Activated T-cell treated with anti-CD3 and anti-CD28 coated beads, Interleukin-2, amount 50 U/mL, for 4 hours (primary cell): ENCODE data around the gene SBF2. TPM values are rescaled to one million over a fixed set of nuclear protein-coding genes. Genes with fewer than 3 reads are reported as not detected.
"Not testable (repeated sequence)": the region's sequence is repeated elsewhere in the genome, so short reads cannot be mapped to it uniquely, and the experiment has no call there.

Source experiments
- ATAC-seq, 2 donors: fragments of 200-7000 bp; cut with Tn5 transposase; one replicate each; pipeline ENCODE4 v1.10.0; 2021
- DNase-seq: peaks from one replicate; pipeline ENCODE4 v3.0.0-alpha.2; 2020
- H3K27me3 Mint-ChIP-seq: one replicate; pipeline ENCODE4 v1.8.0; 2021; ENCODE audit warnings: low read depth, mixed read lengths
- H3K36me3 Mint-ChIP-seq: one replicate; pipeline ENCODE4 v1.8.0; 2022; ENCODE audit warnings: mixed read lengths; ENCODE audit not compliant: insufficient read depth
- H3K4me1 Mint-ChIP-seq: one replicate; pipeline ENCODE4 v1.8.0; 2021; ENCODE audit warnings: low read depth, mixed read lengths
- H3K4me3 Mint-ChIP-seq: one replicate; pipeline ENCODE4 v1.8.0; 2021; ENCODE audit warnings: mild to moderate bottlenecking, moderate library complexity, mixed read lengths
- H3K9me3 Mint-ChIP-seq: one replicate; pipeline ENCODE4 v1.8.0; 2021; ENCODE audit warnings: mixed read lengths
- total RNA-seq, 3 donors: library from RNA; stranded (reverse); gene quantifications; one replicate each; pipeline ENCODE4 v1.2.1, GENCODE V29; 2021

The SBF2 gene
- total RNA-seq, 3 donors from 2014 or later: 3.0 to 6.9 (median 3.5) TPM

GRCh38 chr11:10162222-10162621, 131.8 kb downstream of the SBF2 start:
- Mint-ChIP-seq H3K4me3 (no peak overlapping the region), H3K27me3 (no peaks in the 10 kb centered on the region)
- no peak for ATAC-seq

GRCh38 chr11:10160350-10160749, 133.7 kb downstream of the SBF2 start:
- ATAC-seq: no peak
- H3K4me1 Mint-ChIP-seq: peaks cover 3% of the 10 kb centered on the region
- no peak for DNase-seq
- no peaks in the 10 kb centered on the region for H3K27me3 Mint-ChIP-seq
- no peak overlapping the region for H3K4me3 Mint-ChIP-seq
- H3K36me3 Mint-ChIP-seq: peaks cover 3% of the 10 kb centered on the region
- peaks cover 15% of the 10 kb centered on the region for H3K9me3 Mint-ChIP-seq

More at GRCh38 chr11:10162222-10162621, 131.8 kb downstream of the SBF2 start:
- no peak for DNase-seq
- H3K4me1 Mint-ChIP-seq: peaks cover 3% of the 10 kb centered on the region
- H3K36me3 Mint-ChIP-seq: peaks cover 3% of the 10 kb centered on the region
- H3K9me3 Mint-ChIP-seq: peaks cover 12% of the 10 kb centered on the region

- no peak overlapping the region for H3K4me3 Mint-ChIP-seq
- no peak for ATAC-seq
- no peak for DNase-seq
- peaks cover 3% of the 10 kb centered on the region for H3K4me1 Mint-ChIP-seq
- H3K27me3 Mint-ChIP-seq: no peaks in the 10 kb centered on the region
- peaks cover 3% of the 10 kb centered on the region for H3K36me3 Mint-ChIP-seq
- peaks cover 15% of the 10 kb centered on the region for H3K9me3 Mint-ChIP-seq
Observed at GRCh38 chr11:10158461-10158860, 135.6 kb downstream of the SBF2 start.

- Mint-ChIP-seq H3K4me1 (peaks cover 2% of the 10 kb centered on the region), H3K9me3 (peaks cover 15% of the 10 kb centered on the region), H3K27me3 (no peaks in the 10 kb centered on the region), H3K36me3 (peaks cover 3% of the 10 kb centered on the region), H3K4me3 (no peak overlapping the region)
- ATAC-seq (no peak), DNase-seq (no peak)
Observed at GRCh38 chr11:10155793-10156490, 138.1 kb downstream of the SBF2 start.

- Mint-ChIP-seq H3K36me3 (peaks cover 4% of the 10 kb centered on the region), H3K4me1 (no peaks in the 10 kb centered on the region), H3K4me3 (no peak overlapping the region), H3K9me3 (peaks cover 6% of the 10 kb centered on the region), H3K27me3 (no peaks in the 10 kb centered on the region)
- ATAC-seq (no peak), DNase-seq (no peak)
Observed at GRCh38 chr11:10150800-10151199, 143.2 kb downstream of the SBF2 start.

GRCh38 chr11:10149553-10149952, 144.5 kb downstream of the SBF2 start:
- no peak overlapping the region for H3K4me3 Mint-ChIP-seq
- no peaks in the 10 kb centered on the region for H3K4me1 Mint-ChIP-seq
- no peaks in the 10 kb centered on the region for H3K27me3 Mint-ChIP-seq
- DNase-seq: no peak
- H3K9me3 Mint-ChIP-seq: peaks cover 6% of the 10 kb centered on the region
- ATAC-seq: no peak
- H3K36me3 Mint-ChIP-seq: peaks cover 4% of the 10 kb centered on the region

- DNase-seq (no peak), ATAC-seq (no peak)
- Mint-ChIP-seq H3K27me3 (no peaks in the 10 kb centered on the region), H3K36me3 (peaks cover 4% of the 10 kb centered on the region), H3K9me3 (peaks cover 6% of the 10 kb centered on the region), H3K4me3 (no peak overlapping the region), H3K4me1 (no peaks in the 10 kb centered on the region)
Observed at GRCh38 chr11:10147195-10147594, 146.8 kb downstream of the SBF2 start.

- DNase-seq (no peak), ATAC-seq (no peak)
- Mint-ChIP-seq H3K27me3 (no peaks in the 10 kb centered on the region), H3K4me1 (no peaks in the 10 kb centered on the region), H3K36me3 (peaks cover 4% of the 10 kb centered on the region), H3K9me3 (peaks cover 6% of the 10 kb centered on the region), H3K4me3 (no peak overlapping the region)
Observed at GRCh38 chr11:10144954-10145353, 149.1 kb downstream of the SBF2 start.

- peaks cover 10% of the 10 kb centered on the region for H3K9me3 Mint-ChIP-seq
- ATAC-seq (no peak), DNase-seq (no peak)
- no peaks in the 10 kb centered on the region for H3K27me3 Mint-ChIP-seq
- peaks cover 10% of the 10 kb centered on the region for H3K36me3 Mint-ChIP-seq
- no peaks in the 10 kb centered on the region for H3K4me1 Mint-ChIP-seq
- H3K4me3 Mint-ChIP-seq: no peak overlapping the region
Observed at GRCh38 chr11:10139656-10140055, 154.4 kb downstream of the SBF2 start.

GRCh38 chr11:10139143-10139542, 154.9 kb downstream of the SBF2 start:
- DNase-seq (no peak), ATAC-seq (no peak)
- H3K9me3 Mint-ChIP-seq: peaks cover 10% of the 10 kb centered on the region
- H3K36me3 Mint-ChIP-seq: peaks cover 13% of the 10 kb centered on the region
- H3K4me3 Mint-ChIP-seq: no peak overlapping the region
- H3K27me3 Mint-ChIP-seq: no peaks in the 10 kb centered on the region
- no peaks in the 10 kb centered on the region for H3K4me1 Mint-ChIP-seq

- no peaks in the 10 kb centered on the region for H3K27me3 Mint-ChIP-seq
- H3K4me3 Mint-ChIP-seq: no peak overlapping the region
- no peaks in the 10 kb centered on the region for H3K4me1 Mint-ChIP-seq
- H3K36me3 Mint-ChIP-seq: peaks cover 25% of the 10 kb centered on the region
- H3K9me3 Mint-ChIP-seq: peaks cover 10% of the 10 kb centered on the region
- no peak for ATAC-seq
- DNase-seq: no peak
Observed at GRCh38 chr11:10134975-10135481, 159.0 kb downstream of the SBF2 start.

GRCh38 chr11:10134226-10134625, 159.8 kb downstream of the SBF2 start:
- not testable (repeated sequence) for H3K4me1 Mint-ChIP-seq, ATAC-seq, DNase-seq, H3K27me3 Mint-ChIP-seq, H3K9me3 Mint-ChIP-seq, H3K4me3 Mint-ChIP-seq
- peaks cover 21% of the 10 kb centered on the region for H3K36me3 Mint-ChIP-seq

GRCh38 chr11:10133251-10133650, 160.8 kb downstream of the SBF2 start:
- not testable (repeated sequence) for H3K9me3 Mint-ChIP-seq, DNase-seq, H3K4me1 Mint-ChIP-seq, H3K4me3 Mint-ChIP-seq, H3K27me3 Mint-ChIP-seq, ATAC-seq
- H3K36me3 Mint-ChIP-seq: peaks cover 21% of the 10 kb centered on the region

GRCh38 chr11:10130875-10131274, 163.1 kb downstream of the SBF2 start:
- Mint-ChIP-seq H3K36me3 (peaks cover 21% of the 10 kb centered on the region), H3K27me3 (no peaks in the 10 kb centered on the region), H3K4me1 (no peaks in the 10 kb centered on the region), H3K4me3 (no peak overlapping the region), H3K9me3 (peaks cover 8% of the 10 kb centered on the region)
- no peak for ATAC-seq
- DNase-seq: no peak

- not testable (repeated sequence) for H3K4me1 Mint-ChIP-seq, ATAC-seq, H3K27me3 Mint-ChIP-seq, DNase-seq, H3K4me3 Mint-ChIP-seq, H3K9me3 Mint-ChIP-seq
- H3K36me3 Mint-ChIP-seq: peaks cover 12% of the 10 kb centered on the region
Observed at GRCh38 chr11:10129184-10129583, 164.8 kb downstream of the SBF2 start.
